HL-60 (cell line): ENCODE measurements around the gene PIEZO1.

Experiments used
- GABPA ChIP-seq: IDR thresholded peaks from 2 replicates; pipeline ENCODE4 v1.6.1; 2012; ENCODE audit warnings: low read depth
- POLR2AphosphoS5 ChIP-seq: IDR thresholded peaks from 2 replicates; pipeline ENCODE4 v1.6.1; 2012; ENCODE audit warnings: low read depth
- REST ChIP-seq: IDR thresholded peaks from 2 replicates; pipeline ENCODE4 v1.6.1; 2012; ENCODE audit warnings: low read depth; ENCODE audit not compliant: insufficient replicate concordance
- SPI1 ChIP-seq: IDR thresholded peaks from 2 replicates; pipeline ENCODE4 v1.6.1; 2012; ENCODE audit warnings: low read depth, mild to moderate bottlenecking, borderline replicate concordance
- TF ChIP-seq, protein P1 (sequence below): IDR thresholded peaks from one replicate; pipeline ENCODE4 v1.5.1; 2011; ENCODE audit warnings: low read length, control low read depth, inconsistent platforms; ENCODE audit not compliant: insufficient read depth

- TF ChIP-seq, protein P1, sequence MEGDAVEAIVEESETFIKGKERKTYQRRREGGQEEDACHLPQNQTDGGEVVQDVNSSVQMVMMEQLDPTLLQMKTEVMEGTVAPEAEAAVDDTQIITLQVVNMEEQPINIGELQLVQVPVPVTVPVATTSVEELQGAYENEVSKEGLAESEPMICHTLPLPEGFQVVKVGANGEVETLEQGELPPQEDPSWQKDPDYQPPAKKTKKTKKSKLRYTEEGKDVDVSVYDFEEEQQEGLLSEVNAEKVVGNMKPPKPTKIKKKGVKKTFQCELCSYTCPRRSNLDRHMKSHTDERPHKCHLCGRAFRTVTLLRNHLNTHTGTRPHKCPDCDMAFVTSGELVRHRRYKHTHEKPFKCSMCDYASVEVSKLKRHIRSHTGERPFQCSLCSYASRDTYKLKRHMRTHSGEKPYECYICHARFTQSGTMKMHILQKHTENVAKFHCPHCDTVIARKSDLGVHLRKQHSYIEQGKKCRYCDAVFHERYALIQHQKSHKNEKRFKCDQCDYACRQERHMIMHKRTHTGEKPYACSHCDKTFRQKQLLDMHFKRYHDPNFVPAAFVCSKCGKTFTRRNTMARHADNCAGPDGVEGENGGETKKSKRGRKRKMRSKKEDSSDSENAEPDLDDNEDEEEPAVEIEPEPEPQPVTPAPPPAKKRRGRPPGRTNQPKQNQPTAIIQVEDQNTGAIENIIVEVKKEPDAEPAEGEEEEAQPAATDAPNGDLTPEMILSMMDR = no peak
- TF ChIP-seq GABPA (no peak), REST (no peak), POLR2AphosphoS5 (no peak), SPI1 (no peak)
Measured at GRCh38 chr16:88730632-88731607, 54.1 kb downstream of the PIEZO1 start.
